Thyroid gland (tissue), 4 donors: ENCODE data around the gene IL2RA. TPM values are rescaled to one million over a fixed set of nuclear protein-coding genes. Genes with fewer than 3 reads are reported as not detected.
"Not testable (repeated sequence)": the region's sequence is repeated elsewhere in the genome, so short reads cannot be mapped to it uniquely, and the experiment has no call there.

Experiments
- DNase-seq, 2 donors: peaks; one replicate each; pipeline ENCODE4 v3.0.0-alpha.2; 2019
- H3K27ac ChIP-seq, 3 donors: fragments of 200-600 bp; sonication (generic); 1 replicate in 2 of 3; 2 replicates in 1 of 3; pipeline ENCODE4 v1.5.1; 2016 to 2019; ENCODE audit warnings: mild to moderate bottlenecking in 1 of 3, moderate library complexity in 1 of 3
- H3K27me3 ChIP-seq: fragments of 200-600 bp; sonication (generic); one replicate; pipeline ENCODE4 v1.5.1; 2019
- H3K36me3 ChIP-seq, 2 donors: fragments of 200-600 bp; sonication (generic); one replicate each; pipeline ENCODE4 v1.5.1; 2016 to 2019
- H3K4me1 ChIP-seq, 2 donors: fragments of 200-600 bp; sonication (generic); one replicate each; pipeline ENCODE4 v1.5.1; 2017 to 2019
- H3K4me3 ChIP-seq, 3 donors: fragments of 200-600 bp; sonication (generic); replicated peaks in 1 of 3; 1 replicate in 2 of 3; 2 replicates in 1 of 3; pipeline ENCODE4 v1.5.1; 2016; ENCODE audit warnings: mild to moderate bottlenecking in 1 of 3
- H3K9me3 ChIP-seq: fragments of 200-600 bp; sonication (generic); one replicate; pipeline ENCODE4 v1.5.1; 2017
- CTCF ChIP-seq, 6 experiments: fragments of 200-600 bp in 3 of 6; fragments of 450-650 bp in 3 of 6; sonication (generic) in 3 of 6; IDR thresholded peaks; one replicate each; pipeline ENCODE4 v1.5.1; 2016 to 2019; ENCODE audit warnings: antibody characterized with exemption in 6 of 6, mild to moderate bottlenecking in 2 of 6, inconsistent platforms in 1 of 6, moderate library complexity in 1 of 6
- POLR2A ChIP-seq, 2 donors: fragments of 450-650 bp; IDR thresholded peaks; one replicate each; pipeline ENCODE4 v1.6.1; 2017; ENCODE audit warnings: antibody characterized with exemption in 2 of 2, mild to moderate bottlenecking in 2 of 2, moderate library complexity in 1 of 2
- WGBS, 2 donors: methylation state at CpG; one replicate each; pipeline ENCODE4 v1.1.5; 2017; 5-methylcytosine and 5-hydroxymethylcytosine counted together
- intact Hi-C: fragments of 100-400 bp; cut with DNase I; formaldehyde crosslinking; loops from one replicate; pipeline ENCODE4 v1.15.1; 2023
- total RNA-seq, 4 donors: library from RNA; depleted of rRNA; stranded (reverse); fragments of >200 nt; gene quantifications; one replicate each; pipeline ENCODE4 v1.2.3, GENCODE V29; 2016

IL2RA gene
- total RNA-seq, 4 donors from 2014 or later, result 1.7 to 11.3 (median 2.3) TPM

DNA sequence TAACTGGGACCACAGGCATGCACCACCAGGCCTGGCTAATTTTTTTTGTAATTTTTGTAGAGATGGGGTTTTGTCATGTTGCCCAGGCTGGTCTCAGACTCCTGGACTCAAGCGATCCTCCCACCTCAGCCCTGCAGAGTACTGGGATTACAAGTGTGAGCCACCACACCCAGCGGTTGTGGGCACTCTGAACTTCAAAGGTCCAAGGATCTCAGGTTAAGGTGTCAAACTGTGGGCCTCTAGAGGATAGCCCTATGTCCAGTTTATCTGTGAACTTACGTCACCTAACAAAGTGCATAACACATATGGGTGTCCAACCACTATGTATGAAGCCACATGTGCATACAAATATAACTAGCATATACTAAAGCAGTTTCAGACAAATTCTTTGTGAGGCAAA lies 3.2 kb upstream of the IL2RA start:
- Histone ChIP-seq H3K27me3 (no peaks in the 10 kb centered on the region), H3K4me1 (peaks cover 0 to 4% of the 10 kb centered on the region in 2 donors), H3K27ac (peak overlapping the region in 2 of 3 donors; percentile 14 to 54), H3K4me3 (no peak overlapping the region), H3K9me3 (no peaks in the 10 kb centered on the region), H3K36me3 (no peaks in the 10 kb centered on the region)
- TF ChIP-seq POLR2A (IDR thresholded peaks at IDR 0.05) (no peak), CTCF (IDR thresholded peaks at IDR 0.05) (no peak)
- WGBS, 2 donors, result 92 to 95% methylated on average over 2 to 3 of the region's 3 CpGs
- intact Hi-C loops, result no loop called here
- no peak for DNase-seq

DNA sequence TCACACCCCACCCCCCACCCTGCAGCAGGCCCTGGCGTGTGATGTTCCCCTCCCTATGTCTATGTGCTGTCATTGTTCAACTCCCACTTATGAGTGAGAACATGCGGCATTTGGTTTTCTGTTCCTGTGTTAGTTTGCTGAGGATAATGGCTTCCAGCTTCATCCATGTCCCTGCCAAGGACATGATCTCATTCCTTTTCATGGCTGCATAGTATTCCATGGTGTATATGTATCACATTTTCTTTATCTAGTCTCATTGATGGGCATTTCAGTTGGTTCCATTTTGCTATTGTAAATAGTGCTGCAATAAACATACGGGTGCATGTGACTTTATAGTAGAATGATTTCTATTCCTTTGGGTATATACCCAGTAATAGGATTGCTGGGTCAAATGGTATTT lies 2.6 kb upstream of the IL2RA start:
- DNase-seq, H3K4me1 ChIP-seq, H3K27me3 ChIP-seq, H3K36me3 ChIP-seq, H3K27ac ChIP-seq, intact Hi-C loops, H3K4me3 ChIP-seq, H3K9me3 ChIP-seq: not testable (repeated sequence)
- 97% methylated on average over 3 of the region's 3 CpGs for WGBS, 2 donors

GRCh38 chr10:6064119-6064518 lies 2.0 kb upstream of the IL2RA start:
- 84 to 86% methylated on average over 7 of the region's 7 CpGs for WGBS, 2 donors
- Histone ChIP-seq H3K4me3 (no peak overlapping the region), H3K27me3 (no peaks in the 10 kb centered on the region), H3K27ac (no peak overlapping the region), H3K4me1 (peaks cover 0 to 4% of the 10 kb centered on the region in 2 donors), H3K9me3 (no peaks in the 10 kb centered on the region), H3K36me3 (no peaks in the 10 kb centered on the region)
- TF ChIP-seq POLR2A (IDR thresholded peaks at IDR 0.05) (no peak), CTCF (IDR thresholded peaks at IDR 0.05) (no peak)
- intact Hi-C loops, result no loop called here
- no peak for DNase-seq

DNA sequence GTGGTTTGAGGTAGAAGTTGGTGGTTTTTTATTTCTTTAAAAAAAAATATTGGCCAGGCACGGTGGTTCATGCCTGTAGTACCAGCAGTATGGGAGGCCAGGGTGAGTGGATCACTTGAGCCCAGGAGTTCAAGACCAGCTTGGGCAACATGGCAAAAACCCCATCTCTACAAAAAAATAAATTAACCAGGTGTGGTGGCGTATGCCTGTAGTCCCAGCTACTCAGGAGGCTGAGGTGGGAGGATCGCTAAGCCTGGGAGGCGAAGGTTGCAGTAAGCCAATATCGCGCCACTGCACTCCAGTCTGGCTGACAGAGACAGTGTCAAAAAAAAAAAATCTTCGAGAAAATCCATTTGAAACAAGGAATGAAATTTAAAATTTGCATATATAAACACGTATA lies 1.1 kb downstream of the IL2RA start:
- WGBS, 2 donors, result 88 to 95% methylated on average over 8 of the region's 8 CpGs
- DNase-seq, result no peak

GRCh38 chr10:6059506-6059905 lies 2.7 kb downstream of the IL2RA start:
- intact Hi-C loops, result no loop called here
- 95% methylated on average over 2 of the region's 2 CpGs for WGBS, 2 donors
- Histone ChIP-seq H3K9me3 (no peaks in the 10 kb centered on the region), H3K27ac (no peak overlapping the region), H3K4me1 (peaks cover 6 to 16% of the 10 kb centered on the region in 2 donors), H3K27me3 (no peaks in the 10 kb centered on the region), H3K36me3 (no peaks in the 10 kb centered on the region), H3K4me3 (no peak overlapping the region)
- TF ChIP-seq CTCF (IDR thresholded peaks at IDR 0.05) (no peak), POLR2A (IDR thresholded peaks at IDR 0.05) (no peak)
- DNase-seq, result no peak

More for the DNA sequence above, 1.1 kb downstream of the IL2RA start:
- H3K4me1 ChIP-seq, result peaks cover 6 to 19% of the 10 kb centered on the region in 2 donors
- intact Hi-C loops, result no loop called here
- no peak overlapping the region for H3K4me3 ChIP-seq
- no peak overlapping the region for H3K27ac ChIP-seq
- no peaks in the 10 kb centered on the region for H3K27me3 ChIP-seq
- H3K36me3 ChIP-seq, result no peaks in the 10 kb centered on the region
- TF ChIP-seq CTCF (IDR thresholded peaks at IDR 0.05), result no peak
- TF ChIP-seq POLR2A (IDR thresholded peaks at IDR 0.05), result no peak
- H3K9me3 ChIP-seq, result no peaks in the 10 kb centered on the region
